ENCODE measurements around the gene DVL1. TPM values are rescaled to one million over a fixed set of nuclear protein-coding genes. Genes with fewer than 3 reads are reported as not detected.

Gene DVL1
- total and polyA plus RNA-seq, 2 of the 13 experiments (the other 11 are each of a cell fraction or from before 2014, with no cell fraction given) = 30.8 to 60.4 TPM

- no peaks in the 10 kb centered on the region for H3K27me3 ChIP-seq (ENCODE audit: control insufficient read depth in 1 of 2, insufficient read depth in 2 of 2, low read length in 2 of 2)
- 0% methylated on average over 13 of the region's 13 CpGs for WGBS (ENCODE audit: low lambda C conversion rate)
- intact Hi-C loops (cut with micrococcal nuclease; ENCODE audit: unreplicated experiment) = no loop called here
- H3K36me3 ChIP-seq (replicated peaks in 1 of 2; ENCODE audit: control insufficient read depth in 1 of 2, insufficient read depth in 2 of 2, low read length in 2 of 2) = no peaks in the 10 kb centered on the region
- peak overlapping the region; percentile 75 for H2AFZ ChIP-seq (ENCODE audit: low read length)
- peaks cover under 1% of the 10 kb centered on the region for H3K79me2 ChIP-seq (ENCODE audit: insufficient read depth, low read length)
- DNase-seq (ENCODE audit: low spot score) (peak; percentile 75), FAIRE-seq (peak; percentile 60), ATAC-seq (peak; percentile 60)
- peak overlapping the region; percentile 74 for H3K4me2 ChIP-seq (ENCODE audit: low read depth, low read length)
- CTCF ChIA-PET (ENCODE audit: low intra/inter-chr PET ratio, low total read pairs) = no interaction called here
- no peaks in the 10 kb centered on the region for H3K9me3 ChIP-seq (ENCODE audit: low read length)
- H3K9ac ChIP-seq (ENCODE audit: insufficient read depth, low read depth, low read length) = peak overlapping the region; percentile 48
- H3K4me3 ChIP-seq (replicated peaks in 1 of 3; ENCODE audit: insufficient read depth in 1 of 3, low read depth in 2 of 3, low read length in 3 of 3) = peak overlapping the region; percentile 23 to 48 (median 25); a peak in 5 of 6 replicates
- no peaks in the 10 kb centered on the region for H4K20me1 ChIP-seq (ENCODE audit: insufficient read depth, low read length)
- BruUV-seq (replicated peaks) = no TSS peak
- in situ Hi-C loops (cut with HindIII; ENCODE audit: extremely low pct_ligation_motif_present, low pct_unique_long_range_greater_than_20kb) = no loop called here
- POLR2A ChIA-PET = interaction anchor here (1.0 to 1.6 kb wide), 3 partner anchors 10 to 15 kb away, joined by 6 to 15 read pairs (median 7); partner anchors contain the start of gene AURKAIP1
- H3K4me1 ChIP-seq (ENCODE audit: insufficient read depth, low read length) = peaks cover 53% of the 10 kb centered on the region
- peak overlapping the region; percentile 24 for H3K27ac ChIP-seq (ENCODE audit: extremely low read length, insufficient read depth, low read length)
- TF ChIP-seq ZNF800 (CRISPR knock-in tag; IDR thresholded peaks at IDR 0.05) (no peak), ZNF235 (CRISPR knock-in tag; IDR thresholded peaks at IDR 0.05; ENCODE audit: borderline replicate concordance) (no peak), THYN1 (CRISPR knock-in tag; IDR thresholded peaks at IDR 0.05; ENCODE audit: borderline replicate concordance, low read depth) (no peak), ZNF724P (CRISPR knock-in tag; IDR thresholded peaks at IDR 0.05; ENCODE audit: borderline replicate concordance) (no peak), ZC3H13 (CRISPR knock-in tag; IDR thresholded peaks at IDR 0.05) (no peak), SAP130 (CRISPR knock-in tag; IDR thresholded peaks at IDR 0.05; ENCODE audit: low read depth) (peak; percentile 73), ZNF570 (CRISPR knock-in tag; IDR thresholded peaks at IDR 0.05; ENCODE audit: borderline replicate concordance) (no peak), ZNF264 (CRISPR knock-in tag; IDR thresholded peaks at IDR 0.05) (no peak), HOXA9 (CRISPR knock-in tag; IDR thresholded peaks at IDR 0.05; ENCODE audit: borderline replicate concordance) (no peak), SMAD9 (CRISPR knock-in tag; IDR thresholded peaks at IDR 0.05) (no peak), SNAPC4 (CRISPR knock-in tag; IDR thresholded peaks at IDR 0.05) (no peak), TRAFD1 (CRISPR knock-in tag; IDR thresholded peaks at IDR 0.05; ENCODE audit: borderline replicate concordance) (no peak), NAIF1 (CRISPR knock-in tag; IDR thresholded peaks at IDR 0.05; ENCODE audit: borderline replicate concordance) (no peak), E2F2 (CRISPR knock-in tag; IDR thresholded peaks at IDR 0.05; ENCODE audit: borderline replicate concordance) (no peak), FOXM1 (CRISPR knock-in tag; IDR thresholded peaks at IDR 0.05) (no peak)
These were observed 12.8 kb upstream of the DVL1 start for GRCh38 chr1:1361982-1362423.

Data from HepG2 (cell line).